ENCODE results near the gene ADAMTS17.

GRCh38 chr15:100020614-100021013, 321.2 kb downstream of the ADAMTS17 start:
- TF ChIP-seq CTCF (IDR thresholded peaks at IDR 0.05) = no peak
- no peak for TF ChIP-seq POLR2A (IDR thresholded peaks at IDR 0.05)
